T-helper 22 cell (primary cell): ENCODE data around the gene DSP.

Experiments
- DNase-seq: peaks from one replicate; pipeline ENCODE4 v3.0.0-alpha.2; 2020; ENCODE audit warnings: low read depth

The DSP gene

DNA sequence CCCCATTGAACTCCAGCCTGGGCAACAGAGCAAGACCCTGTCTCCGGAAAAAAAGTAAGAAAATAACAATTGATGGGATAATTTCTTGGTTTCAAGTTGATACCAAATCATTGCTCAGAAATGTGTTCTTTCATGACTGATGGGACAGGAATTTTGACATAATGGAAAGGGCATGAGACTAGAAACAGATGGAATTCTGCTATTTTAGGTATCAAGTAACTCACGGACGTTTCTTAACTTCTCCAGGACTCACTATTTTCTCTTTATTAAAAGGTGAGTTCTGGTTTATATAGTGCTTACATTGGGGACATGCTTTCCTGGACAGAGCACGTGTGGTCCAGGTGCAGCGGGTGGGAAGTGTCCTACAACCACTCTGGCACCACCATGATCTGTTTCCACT is 6.0 kb upstream of the DSP start:
- no peak for DNase-seq

GRCh38 chr6:7537565-7538174 is 3.8 kb upstream of the DSP start:
- no peak for DNase-seq

DNA sequence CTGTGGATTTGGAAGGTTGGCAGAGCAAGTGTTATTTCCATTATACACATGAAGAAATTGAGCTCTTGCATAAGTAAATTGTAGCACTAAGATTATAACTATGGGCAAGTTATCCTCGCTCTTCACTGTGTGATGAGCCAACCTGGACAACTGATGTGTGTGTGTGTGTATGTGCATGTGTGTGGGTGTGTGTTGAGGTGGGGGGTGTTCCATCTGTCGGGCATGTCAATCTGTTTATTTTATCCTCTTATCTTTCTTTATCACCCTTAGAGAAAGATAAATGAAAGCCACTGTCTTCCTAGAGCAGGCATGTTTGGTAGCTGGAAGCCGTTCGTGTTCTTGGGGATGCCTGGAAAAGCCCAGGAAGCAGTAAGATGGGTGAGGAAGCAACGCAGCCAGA is 3.0 kb upstream of the DSP start:
- no peak for DNase-seq

DNA sequence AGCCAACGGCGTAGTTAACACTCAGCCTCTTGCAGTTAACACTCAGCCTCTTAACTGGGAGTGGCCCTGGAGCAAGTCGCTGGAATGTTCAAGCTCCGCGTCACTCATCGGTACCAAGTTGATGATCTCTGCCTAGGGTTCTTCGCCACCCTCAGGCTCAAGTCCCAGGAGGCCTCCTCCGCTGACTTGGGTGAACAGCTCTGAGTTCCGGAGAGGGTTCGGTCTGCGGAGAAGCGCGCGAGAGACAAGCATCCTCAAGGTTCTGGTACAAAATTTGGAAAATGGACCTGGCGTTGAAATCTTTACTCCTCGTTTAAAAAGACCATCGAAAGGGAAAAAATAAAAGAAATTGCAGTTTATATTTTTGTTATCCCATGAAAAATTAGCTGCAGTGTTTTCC is 876 bp upstream of the DSP start:
- no peak for DNase-seq

GRCh38 chr6:7542065-7542873 is 798 bp downstream of the DSP start:
- DNase-seq, result no peak

- no peak for DNase-seq
Observed at GRCh38 chr6:7542874-7543624, 1.6 kb downstream of the DSP start.

DNA sequence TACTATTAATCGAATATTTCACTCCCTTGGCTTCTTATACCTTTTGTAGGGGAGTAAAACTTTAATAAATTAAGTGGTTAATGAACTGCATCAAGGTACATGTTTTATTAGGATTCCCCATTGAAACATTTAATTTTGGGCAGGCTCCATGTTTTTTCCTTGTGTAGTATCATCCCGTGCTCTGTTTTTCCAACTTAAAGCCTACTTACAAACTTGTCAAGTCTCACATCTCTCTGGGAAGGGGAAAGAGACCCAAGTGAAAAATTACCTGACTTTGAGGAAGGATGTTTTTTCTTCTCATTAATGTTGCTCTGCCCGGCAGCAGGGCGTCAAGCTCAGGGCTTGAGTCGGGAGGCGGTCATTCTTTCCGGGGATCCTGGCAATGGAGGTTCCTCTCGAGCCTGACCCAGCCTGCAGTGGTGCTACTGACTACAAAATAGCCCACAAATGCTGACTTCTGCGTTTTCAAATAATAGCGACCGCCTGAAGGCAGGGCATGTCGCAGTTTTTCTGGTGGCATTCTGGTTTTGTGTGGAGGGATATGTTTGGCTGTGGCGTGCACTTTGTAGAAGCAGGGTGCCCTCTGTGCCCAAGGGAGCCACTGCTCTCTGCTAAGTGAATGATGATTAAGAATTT is 2.4 kb downstream of the DSP start:
- no peak for DNase-seq

- DNase-seq, result no peak
Observed at GRCh38 chr6:7544597-7544996, 3.1 kb downstream of the DSP start.

DNA sequence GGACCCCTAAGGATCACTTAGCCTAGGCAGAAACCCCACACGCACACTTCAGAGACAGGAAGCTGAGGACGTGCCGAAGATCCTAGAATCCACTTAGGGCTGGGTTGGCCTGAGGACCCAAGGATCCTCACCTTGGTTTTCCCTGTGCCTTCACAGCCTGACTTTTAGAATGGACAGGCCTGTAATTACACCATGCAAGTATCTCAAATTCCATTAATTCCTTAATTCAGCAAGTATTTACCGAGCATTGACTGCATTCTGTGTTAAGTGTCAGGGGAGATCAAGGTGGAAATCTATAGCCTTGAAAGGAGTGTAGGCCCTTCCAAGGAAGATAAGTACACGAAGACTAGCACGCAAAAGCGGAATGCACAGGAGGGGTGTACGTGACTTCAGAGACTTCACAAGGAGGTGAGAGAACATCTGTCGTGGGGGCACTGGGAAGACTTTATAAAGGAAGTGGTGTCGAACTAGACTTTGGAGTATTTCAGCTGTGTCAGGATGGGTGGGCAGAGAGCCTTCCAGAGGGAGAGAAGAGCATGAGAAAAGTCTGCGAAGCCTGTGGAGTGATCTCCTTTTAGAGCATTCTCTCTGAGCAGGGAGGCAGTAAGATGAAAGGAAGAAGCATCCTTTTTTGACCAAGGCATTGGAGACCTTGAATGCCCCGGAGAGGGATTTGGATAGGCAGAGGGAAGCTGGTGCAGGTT is 4.0 kb downstream of the DSP start:
- no peak for DNase-seq

- DNase-seq, result no peak
Observed at GRCh38 chr6:7546020-7546369, 4.5 kb downstream of the DSP start.

DNA sequence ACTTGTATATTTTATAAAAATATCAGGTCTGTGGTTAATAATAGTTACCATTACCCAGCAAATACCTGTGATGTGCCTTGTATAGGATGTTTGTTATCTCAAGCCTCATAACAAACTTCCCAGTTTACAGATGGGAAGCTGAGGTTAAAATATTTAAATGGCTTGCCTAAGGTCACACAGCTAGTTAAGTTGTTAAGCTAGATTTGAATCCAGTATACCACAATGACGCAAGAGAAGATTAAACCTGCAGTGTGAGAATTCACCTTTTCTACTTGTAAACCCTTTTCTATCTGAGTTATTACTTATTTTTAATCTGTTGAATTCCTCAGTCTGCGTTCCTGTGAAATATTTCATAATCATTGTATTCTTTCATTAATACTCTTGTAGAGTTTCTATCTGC is 4.9 kb downstream of the DSP start:
- DNase-seq, result no peak

GRCh38 chr6:7546896-7547295 is 5.4 kb downstream of the DSP start:
- DNase-seq, result no peak

- no peak for DNase-seq
Observed at GRCh38 chr6:7547315-7547714, 5.8 kb downstream of the DSP start.

- DNase-seq, result no peak
Observed at GRCh38 chr6:7550433-7550801, 8.9 kb downstream of the DSP start.

- DNase-seq, result no peak
Observed at GRCh38 chr6:7554533-7555275, 13.2 kb downstream of the DSP start.

DNA sequence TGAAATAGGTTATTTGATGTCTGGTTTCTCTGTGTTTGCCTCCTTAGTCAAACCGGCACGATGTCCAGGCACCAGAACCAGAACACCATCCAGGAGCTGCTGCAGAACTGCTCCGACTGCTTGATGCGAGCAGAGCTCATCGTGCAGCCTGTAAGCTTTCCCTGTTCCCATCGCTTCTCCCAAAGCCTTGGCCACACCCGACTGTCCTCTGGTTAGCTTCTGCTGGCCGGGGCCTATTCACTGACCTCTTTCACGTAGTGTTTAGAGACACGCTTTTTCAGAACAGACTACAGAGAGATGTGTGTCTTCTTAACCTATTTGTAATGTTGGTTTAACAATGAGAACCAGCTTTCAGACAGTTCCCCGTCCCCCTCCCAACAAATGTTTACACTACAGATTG is 14.2 kb downstream of the DSP start:
- no peak for DNase-seq

GRCh38 chr6:7556394-7557106 is 15.1 kb downstream of the DSP start:
- no peak for DNase-seq

DNA sequence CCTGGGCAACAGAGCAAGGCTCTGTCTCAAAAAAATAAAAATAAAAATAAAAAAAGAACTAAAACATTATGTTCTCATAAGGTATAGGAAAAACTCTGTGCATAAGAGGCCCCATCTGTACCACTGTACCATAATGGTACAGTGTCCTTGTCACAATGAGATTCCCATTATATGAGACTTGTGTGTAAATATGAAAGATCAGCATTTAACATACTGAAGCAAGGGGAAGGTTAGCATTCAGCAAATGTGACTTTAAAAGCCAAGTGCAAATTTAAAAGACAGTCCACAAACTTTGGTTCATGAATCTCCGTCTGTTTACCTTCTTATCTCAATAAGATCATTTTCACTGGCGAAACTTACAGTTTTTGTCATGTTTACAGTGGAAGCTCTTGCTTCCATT is 16.2 kb downstream of the DSP start:
- no peak for DNase-seq

GRCh38 chr6:7558781-7559180 is 17.3 kb downstream of the DSP start:
- DNase-seq, result no peak

DNA sequence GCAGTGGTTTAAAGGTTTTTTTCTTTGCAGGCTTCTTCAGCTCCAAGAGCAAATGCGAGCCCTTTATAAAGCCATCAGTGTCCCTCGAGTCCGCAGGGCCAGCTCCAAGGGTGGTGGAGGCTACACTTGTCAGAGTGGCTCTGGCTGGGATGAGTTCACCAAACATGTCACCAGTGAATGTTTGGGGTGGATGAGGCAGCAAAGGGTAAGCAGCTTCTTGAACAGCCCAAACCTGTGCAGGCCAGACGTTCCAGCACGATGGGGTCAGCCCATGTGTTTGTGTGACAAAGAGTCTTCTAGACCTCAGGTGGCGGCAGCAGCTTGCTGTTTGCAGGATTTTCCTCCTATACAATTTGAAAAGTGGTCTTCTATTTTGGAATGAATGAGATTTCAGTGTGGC is 17.7 kb downstream of the DSP start:
- DNase-seq, result no peak
